GM19324 (cell line): Measurements from ENCODE around the gene XYLT1.

Experiments used
- ATAC-seq: cut with Tn5 transposase; IDR thresholded peaks from one replicate; pipeline ENCODE4 v1.9.1; 2021; ENCODE audit warnings: mild to moderate bottlenecking, moderate library complexity; ENCODE audit not compliant: unreplicated experiment, low FRiP score

XYLT1 gene

GRCh38 chr16:17404941-17405689 lies 65.6 kb downstream of the XYLT1 start:
- no peak for ATAC-seq

- no peak for ATAC-seq
Observed at GRCh38 chr16:17403859-17404545, 66.8 kb downstream of the XYLT1 start.

- no peak for ATAC-seq
Observed at GRCh38 chr16:17403156-17403809, 67.5 kb downstream of the XYLT1 start.

- no peak for ATAC-seq
Observed at GRCh38 chr16:17397499-17397891, 73.3 kb downstream of the XYLT1 start.

GRCh38 chr16:17396762-17397498 lies 73.8 kb downstream of the XYLT1 start:
- ATAC-seq = no peak

GRCh38 chr16:17395849-17396480 lies 74.8 kb downstream of the XYLT1 start:
- ATAC-seq = no peak

- ATAC-seq = no peak
Observed at GRCh38 chr16:17392857-17393692, 77.7 kb downstream of the XYLT1 start.

- no peak for ATAC-seq
Observed at GRCh38 chr16:17392127-17392856, 78.5 kb downstream of the XYLT1 start.

GRCh38 chr16:17391715-17392114 lies 79.0 kb downstream of the XYLT1 start:
- no peak for ATAC-seq

GRCh38 chr16:17389384-17389783 lies 81.4 kb downstream of the XYLT1 start:
- no peak for ATAC-seq

- ATAC-seq = no peak
Observed at GRCh38 chr16:17387256-17387655, 83.5 kb downstream of the XYLT1 start.

GRCh38 chr16:17386229-17386628 lies 84.5 kb downstream of the XYLT1 start:
- no peak for ATAC-seq

GRCh38 chr16:17384471-17384870 lies 86.3 kb downstream of the XYLT1 start:
- ATAC-seq = no peak

GRCh38 chr16:17382949-17383863 lies 87.6 kb downstream of the XYLT1 start:
- no peak for ATAC-seq

GRCh38 chr16:17382514-17382913 lies 88.2 kb downstream of the XYLT1 start:
- no peak for ATAC-seq

GRCh38 chr16:17381784-17382183 lies 89.0 kb downstream of the XYLT1 start:
- ATAC-seq = no peak

GRCh38 chr16:17380613-17381012 lies 90.1 kb downstream of the XYLT1 start:
- no peak for ATAC-seq

- ATAC-seq = no peak
Observed at GRCh38 chr16:17379121-17379571, 91.6 kb downstream of the XYLT1 start.
